ENCODE results near the gene FXYD2. TPM values are rescaled to one million over a fixed set of nuclear protein-coding genes. Genes with fewer than 3 reads are reported as not detected.

Gene FXYD2
- total and polyA plus RNA-seq, 2 of the 8 experiments (the other 6 are each of a cell fraction or from before 2014, with no cell fraction given): 0.89 to 1.1 TPM

DNA sequence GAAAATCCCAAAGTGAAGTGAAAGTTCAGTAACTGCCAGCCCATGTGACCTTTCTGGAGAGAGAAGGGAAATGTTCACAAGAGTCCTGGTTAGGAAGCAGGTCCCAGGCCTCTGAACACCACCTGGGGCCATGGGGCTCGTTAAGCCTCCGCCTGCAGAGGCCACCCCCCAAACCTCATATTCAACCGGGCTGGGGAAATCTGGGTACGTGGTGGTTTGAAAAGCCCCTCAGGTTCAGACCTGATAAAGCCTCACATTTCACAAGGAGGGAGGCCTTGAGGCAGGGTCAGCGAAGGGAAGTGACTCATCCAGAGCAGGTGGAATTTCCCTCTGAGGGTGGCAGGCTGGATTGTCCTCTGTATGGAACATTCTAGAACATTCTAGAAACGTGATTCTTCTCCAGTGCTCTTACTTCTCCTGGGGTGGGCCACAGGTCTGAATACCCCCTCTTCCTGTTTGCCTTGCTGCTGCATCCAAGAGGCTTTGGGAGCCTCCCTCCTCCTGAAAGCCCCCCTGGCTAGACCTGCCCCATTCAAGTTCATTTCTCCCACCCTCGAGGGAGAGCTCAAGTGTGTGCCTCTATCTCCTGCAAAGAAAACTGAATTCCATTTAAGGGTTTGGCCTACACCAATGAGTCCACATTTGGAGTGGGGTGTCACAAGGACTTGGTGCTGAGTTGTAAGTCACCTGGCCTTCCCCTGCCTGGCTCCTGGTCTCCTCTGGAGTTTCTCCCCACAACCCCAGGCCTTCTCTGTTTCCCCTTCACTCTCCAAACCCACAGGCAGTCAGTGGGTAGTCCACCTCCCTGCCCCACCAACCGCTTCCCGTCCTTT, 6.3 kb downstream of the FXYD2 start:
- no peak overlapping the region for H2BK20ac ChIP-seq (ENCODE audit: low read length)
- H3K27ac ChIP-seq (ENCODE audit: low read depth, low read length): no peak overlapping the region
- H3K4me1 ChIP-seq (replicated peaks in 1 of 4; ENCODE audit: control insufficient read depth in 3 of 4, insufficient read depth in 4 of 4, low read length in 3 of 4): peaks cover 0 to 33% (median 21%) of the 10 kb centered on the region in 4 experiments; a peak in 6 of 7 replicates
- H3K23ac ChIP-seq (ENCODE audit: insufficient read length): no peak overlapping the region
- no peaks in the 10 kb centered on the region for H3K9me3 ChIP-seq (ENCODE audit: insufficient read depth in 2 of 2, low read depth in 1 of 2, low read length in 1 of 2)
- no peak overlapping the region for H2BK5ac ChIP-seq (ENCODE audit: low read depth, low read length)
- no peaks in the 10 kb centered on the region for H4K20me1 ChIP-seq (replicated peaks in 1 of 2; ENCODE audit: control insufficient read depth in 1 of 2, insufficient read depth in 2 of 2, low read length in 2 of 2)
- DNase-seq (ENCODE audit: low read depth in 1 of 2, low spot score in 2 of 2) (no peak), FAIRE-seq (no peak)
- CTCF ChIA-PET (ENCODE audit: partially characterized antibody): interaction anchor here (0.6 to 9.7 kb wide), 87 partner anchors 10 to 450 kb away, joined by 3 to 163 read pairs (median 4); partner anchors contain the start of gene FXYD6
- H3K4me3 ChIP-seq (ENCODE audit: extremely low read depth in 1 of 4, insufficient read depth in 2 of 4, low read depth in 3 of 4, low read length in 4 of 4): no peak overlapping the region
- no peak overlapping the region; the same call in 1 of the 2 replicates for H2AK5ac ChIP-seq (ENCODE audit: low read depth, low read length)
- peak overlapping the region; percentile 81 for H2BK15ac ChIP-seq (ENCODE audit: low read length)
- no peak overlapping the region for H3K18ac ChIP-seq (ENCODE audit: extremely low read depth, low read length)
- TF ChIP-seq SRF (IDR thresholded peaks at IDR 0.05; ENCODE audit: low read depth, low read length) (no peak), FOSL1 (IDR thresholded peaks at IDR 0.05; ENCODE audit: insufficient read depth, low read depth, low read length) (no peak), EZH2 (IDR thresholded peaks at IDR 0.05; ENCODE audit: low read depth, low read length, severe bottlenecking) (no peak), SP1 (IDR thresholded peaks at IDR 0.05; ENCODE audit: low read depth, low read length) (no peak), CEBPB (IDR thresholded peaks at IDR 0.05; ENCODE audit: low read depth, low read length) (no peak), RNF2 (IDR thresholded peaks at IDR 0.05; ENCODE audit: borderline replicate concordance, low read depth, low read length, missing control alignments, poor library complexity, severe bottlenecking) (no peak), CHD2 (IDR thresholded peaks at IDR 0.05; ENCODE audit: low read length) (no peak), CREB1 (IDR thresholded peaks at IDR 0.05) (no peak), YY1 (IDR thresholded peaks at IDR 0.05; ENCODE audit: low read depth, low read length) (no peak), POLR2A (IDR thresholded peaks at IDR 0.05; ENCODE audit: control extremely low read depth in 1 of 2, low read depth in 2 of 2, low read length in 2 of 2) (no peak), TBP (IDR thresholded peaks at IDR 0.05; ENCODE audit: low read depth, low read length) (no peak), MAFK (IDR thresholded peaks at IDR 0.05; ENCODE audit: low read depth, low read length) (no peak)
- WGBS, 2 experiments (ENCODE audit: extremely low coverage in 1 of 2, insufficient coverage in 1 of 2, insufficient read length in 1 of 2, insufficient replicate concordance in 2 of 2, low coverage in 1 of 2, low lambda C conversion rate in 2 of 2, missing lambda C conversion rate in 1 of 2): 75% methylated on average over 9 of the region's 9 CpGs; no CpG with 5 or more reads in 1 of the 2 experiments
- no peak overlapping the region for H4K91ac ChIP-seq (replicated peaks; ENCODE audit: insufficient read length, low read length)
- H3K4ac ChIP-seq (replicated peaks; ENCODE audit: insufficient read length, low read depth, low read length): no peak overlapping the region
- H3K36me3 ChIP-seq (ENCODE audit: control insufficient read depth in 2 of 4, insufficient read depth in 4 of 4, low read length in 3 of 4): no peaks in the 10 kb centered on the region
- no peak overlapping the region for H4K8ac ChIP-seq (ENCODE audit: extremely low read depth, insufficient read depth, low read length)
- H3K9ac ChIP-seq (replicated peaks in 1 of 4; ENCODE audit: extremely low read depth in 1 of 4, low read depth in 3 of 4, low read length in 3 of 4): no peak overlapping the region; a peak in 1 of 7 replicates
- H3K79me2 ChIP-seq (ENCODE audit: control insufficient read depth in 1 of 2, insufficient read depth in 2 of 2, low read length in 2 of 2): no peaks in the 10 kb centered on the region
- no peak overlapping the region for H3K56ac ChIP-seq (replicated peaks; ENCODE audit: insufficient read length, low read depth, low read length)
- H3K79me1 ChIP-seq (ENCODE audit: low read depth, low read length): no peaks in the 10 kb centered on the region
- H2BK120ac ChIP-seq (replicated peaks; ENCODE audit: low read depth, low read length): no peak overlapping the region
- no peaks in the 10 kb centered on the region; a peak in 1 of 7 replicates for H3K27me3 ChIP-seq (replicated peaks in 1 of 4; ENCODE audit: control insufficient read depth in 3 of 4, extremely low read depth in 1 of 4, insufficient read depth in 3 of 4, low read length in 3 of 4)
- 0 out of 4 replicates have a peak overlapping the region, but pooled peaks of 1 of the 2 experiments have one; percentile 37 for H3K4me2 ChIP-seq (ENCODE audit: insufficient read depth in 1 of 2, low read depth in 2 of 2, low read length in 2 of 2)
- no peak overlapping the region for H3K14ac ChIP-seq (ENCODE audit: insufficient read length)
- no peaks in the 10 kb centered on the region; the same call in 1 of the 2 replicates for H3K23me2 ChIP-seq (ENCODE audit: low read depth, low read length)
- POLR2A ChIA-PET (ENCODE audit: partially characterized antibody): interaction anchor here (1.3 kb wide), 1 partner anchor 393 kb away, joined by 3 read pairs; no protein-coding TSS in a partner anchor
- 0 out of 2 replicates have a peak overlapping the region, but pooled peaks have one; percentile 1 for H2BK12ac ChIP-seq (ENCODE audit: low read depth, low read length)
- H2AFZ ChIP-seq (ENCODE audit: low read length): 0 out of 2 replicates have a peak overlapping the region, but pooled peaks have one; percentile 17
- no peak overlapping the region for H4K5ac ChIP-seq (ENCODE audit: insufficient read length, low read depth, low read length)
